Peyer's patch (tissue), 4 donors: Measurements from ENCODE around the gene NTN1. TPM values are rescaled to one million over a fixed set of nuclear protein-coding genes. Genes with fewer than 3 reads are reported as not detected.

Experiments used
- DNase-seq, 3 donors: peaks; one replicate each; pipeline ENCODE4 v3.0.0-alpha.2; 2017 to 2019
- H3K27ac ChIP-seq, 4 donors: fragments of 200-600 bp; sonication (generic); one replicate each; pipeline ENCODE4 v1.5.1; 2016 to 2019
- H3K27me3 ChIP-seq, 2 donors: fragments of 200-600 bp; sonication (generic); one replicate each; pipeline ENCODE4 v1.5.1; 2019
- H3K36me3 ChIP-seq, 3 donors: fragments of 200-600 bp; sonication (generic); one replicate each; pipeline ENCODE4 v1.5.1; 2016 to 2019
- H3K4me1 ChIP-seq, 4 donors: fragments of 200-600 bp; sonication (generic); one replicate each; pipeline ENCODE4 v1.5.1; 2016 to 2019
- H3K4me3 ChIP-seq, 4 donors: fragments of 200-600 bp; sonication (generic); 1 replicate in 3 of 4; 2 replicates in 1 of 4; pipeline ENCODE4 v1.5.1; 2016 to 2019; ENCODE audit warnings: mild to moderate bottlenecking in 1 of 4
- H3K9me3 ChIP-seq, 4 donors: fragments of 200-600 bp; sonication (generic); one replicate each; pipeline ENCODE4 v1.5.1; 2016 to 2019; ENCODE audit warnings: mild to moderate bottlenecking in 1 of 4
- CTCF ChIP-seq, 6 experiments: fragments of 450-650 bp in 4 of 6; fragments of 200-600 bp in 2 of 6; sonication (generic) in 1 of 6; IDR thresholded peaks; one replicate each; pipeline ENCODE4 v1.5.1; 2017 to 2019; ENCODE audit warnings: antibody characterized with exemption in 6 of 6, mild to moderate bottlenecking in 3 of 6, moderate library complexity in 1 of 6
- POLR2A ChIP-seq, 2 donors: fragments of 450-650 bp; IDR thresholded peaks; one replicate each; pipeline ENCODE4 v1.5.1; 2017; ENCODE audit warnings: antibody characterized with exemption in 2 of 2, mild to moderate bottlenecking in 2 of 2, moderate library complexity in 2 of 2
- total RNA-seq, 4 donors: library from RNA; depleted of rRNA; stranded (reverse); fragments of >200 nt; gene quantifications; one replicate each; pipeline ENCODE4 v1.1.0, GENCODE V29; 2016

NTN1 gene
- total RNA-seq, 4 donors from 2014 or later = 4.0 to 17.3 (median 10.9) TPM

DNA sequence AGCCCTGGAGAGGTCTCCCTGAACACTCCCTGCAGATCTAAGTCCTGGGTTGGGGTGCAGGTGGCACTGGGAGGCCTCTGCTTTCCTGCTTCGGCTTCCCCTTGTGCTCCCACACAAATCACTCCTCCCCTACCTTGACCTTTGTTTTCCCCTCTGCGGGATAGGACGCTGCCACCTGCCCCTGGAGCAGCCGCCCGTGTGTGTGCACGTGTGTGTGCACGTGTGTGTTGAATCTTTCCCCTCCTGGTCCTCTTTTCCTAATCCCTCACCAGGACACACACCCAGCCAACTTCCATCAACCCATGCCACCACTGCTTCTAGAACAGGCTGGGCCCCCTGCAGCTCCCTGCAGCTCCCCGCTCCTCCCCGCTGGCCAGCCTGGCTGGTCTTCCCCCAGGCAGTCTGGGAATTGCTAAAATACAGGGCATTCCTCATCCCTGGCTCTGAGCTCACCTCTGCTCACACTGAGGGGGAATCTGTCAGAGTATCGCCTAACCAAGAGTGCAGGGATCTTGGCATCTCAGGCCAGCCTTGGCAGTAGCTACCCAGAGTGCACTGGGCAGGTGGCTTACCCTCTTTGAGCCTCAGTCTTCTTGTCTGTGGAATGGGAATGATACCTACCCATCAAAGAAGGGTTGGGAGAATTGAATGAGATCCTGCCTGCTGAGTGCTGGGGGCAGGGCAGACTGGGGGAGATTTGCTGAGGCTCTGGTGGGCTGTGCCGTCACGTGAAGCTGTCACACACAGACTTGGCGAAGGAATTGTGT lies 198.5 kb downstream of the NTN1 start:
- H3K27me3 ChIP-seq = no peaks in the 10 kb centered on the region
- no peaks in the 10 kb centered on the region for H3K4me1 ChIP-seq
- DNase-seq = no peak
- no peak overlapping the region for H3K27ac ChIP-seq
- TF ChIP-seq POLR2A (IDR thresholded peaks at IDR 0.05) (no peak), CTCF (IDR thresholded peaks at IDR 0.05) (no peak)
- no peak overlapping the region for H3K4me3 ChIP-seq
- peaks cover 0 to 8% (median 0%) of the 10 kb centered on the region in 4 donors for H3K9me3 ChIP-seq
- no peaks in the 10 kb centered on the region for H3K36me3 ChIP-seq

- no peaks in the 10 kb centered on the region for H3K4me1 ChIP-seq
- DNase-seq = no peak
- peaks cover 0 to 8% (median 0%) of the 10 kb centered on the region in 4 donors for H3K9me3 ChIP-seq
- H3K4me3 ChIP-seq = no peak overlapping the region
- no peaks in the 10 kb centered on the region for H3K36me3 ChIP-seq
- H3K27me3 ChIP-seq = no peaks in the 10 kb centered on the region
- no peak for TF ChIP-seq POLR2A (IDR thresholded peaks at IDR 0.05)
- H3K27ac ChIP-seq = no peak overlapping the region
These were observed 199.3 kb downstream of the NTN1 start for GRCh38 chr17:9220398-9221146.

DNA sequence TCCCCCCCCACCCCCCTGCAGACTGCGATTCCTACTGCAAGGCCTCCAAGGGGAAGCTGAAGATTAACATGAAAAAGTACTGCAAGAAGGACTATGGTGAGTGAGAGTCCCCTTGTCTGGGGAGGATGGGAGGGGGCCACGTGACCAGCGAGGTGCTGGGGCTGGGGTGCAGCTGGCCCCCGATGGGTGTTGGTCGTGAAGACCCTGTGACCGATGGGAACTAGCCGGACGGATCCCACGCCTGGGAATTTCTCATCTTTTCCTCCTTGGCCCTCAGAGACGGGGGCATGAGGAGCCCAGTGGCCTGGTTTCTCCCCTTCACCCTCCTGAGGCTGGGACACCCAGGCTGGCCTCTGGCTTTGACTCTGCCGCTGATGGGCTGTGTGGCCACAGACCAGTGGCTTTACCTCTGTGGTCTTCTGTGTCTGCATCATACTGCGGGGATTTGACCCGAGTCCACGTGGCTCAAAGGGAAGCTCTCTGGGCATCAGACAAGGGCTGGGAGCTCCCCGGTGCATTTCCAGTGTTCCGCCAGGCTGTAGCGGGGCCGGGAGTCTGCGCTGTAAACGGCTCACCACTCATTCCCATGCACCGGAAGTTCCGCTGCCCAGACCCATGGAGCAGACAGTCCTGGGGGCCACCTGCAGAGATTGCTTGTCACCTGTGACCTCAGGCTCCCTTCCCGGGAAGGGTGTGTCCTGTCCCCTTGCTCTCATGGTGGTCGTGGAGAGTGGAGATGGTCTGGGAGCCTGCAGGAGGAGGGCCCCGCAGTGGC lies 200.0 kb downstream of the NTN1 start:
- Histone ChIP-seq H3K4me1 (no peaks in the 10 kb centered on the region), H3K27me3 (no peaks in the 10 kb centered on the region), H3K36me3 (no peaks in the 10 kb centered on the region), H3K9me3 (peaks cover 0 to under 1% (median 0%) of the 10 kb centered on the region in 4 donors), H3K27ac (no peak overlapping the region), H3K4me3 (no peak overlapping the region)
- no peak for DNase-seq
- TF ChIP-seq CTCF (IDR thresholded peaks at IDR 0.05) (no peak), POLR2A (IDR thresholded peaks at IDR 0.05) (no peak)

DNA sequence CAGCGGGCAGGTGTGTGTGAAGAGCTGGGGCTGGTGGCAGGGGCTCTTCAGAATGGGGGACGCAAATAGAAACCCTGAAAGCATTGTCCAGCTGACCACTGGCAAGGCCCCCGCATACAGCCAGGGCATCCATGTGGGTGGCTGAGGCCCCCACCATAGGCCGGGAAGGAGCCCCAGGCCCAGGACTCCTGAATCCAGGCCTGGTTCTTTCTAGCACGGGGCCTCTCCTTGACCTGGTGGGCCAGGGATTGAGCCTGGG lies 200.5 kb downstream of the NTN1 start:
- no peak overlapping the region for H3K27ac ChIP-seq
- H3K9me3 ChIP-seq = no peaks in the 10 kb centered on the region
- no peak for DNase-seq
- H3K4me1 ChIP-seq = no peaks in the 10 kb centered on the region
- H3K4me3 ChIP-seq = no peak overlapping the region
- no peaks in the 10 kb centered on the region for H3K36me3 ChIP-seq
- no peaks in the 10 kb centered on the region for H3K27me3 ChIP-seq
- TF ChIP-seq CTCF (IDR thresholded peaks at IDR 0.05) = no peak

GRCh38 chr17:9223531-9223930 lies 202.2 kb downstream of the NTN1 start:
- Histone ChIP-seq H3K4me1 (no peaks in the 10 kb centered on the region), H3K4me3 (no peak overlapping the region), H3K36me3 (no peaks in the 10 kb centered on the region), H3K9me3 (no peaks in the 10 kb centered on the region), H3K27me3 (no peaks in the 10 kb centered on the region), H3K27ac (no peak overlapping the region)
- DNase-seq = no peak
- TF ChIP-seq POLR2A (IDR thresholded peaks at IDR 0.05) (no peak), CTCF (IDR thresholded peaks at IDR 0.05) (no peak)

GRCh38 chr17:9224485-9224884 lies 203.2 kb downstream of the NTN1 start:
- Histone ChIP-seq H3K36me3 (no peaks in the 10 kb centered on the region), H3K4me1 (no peaks in the 10 kb centered on the region), H3K9me3 (no peaks in the 10 kb centered on the region), H3K27ac (no peak overlapping the region), H3K27me3 (no peaks in the 10 kb centered on the region), H3K4me3 (no peak overlapping the region)
- no peak for DNase-seq
- no peak for TF ChIP-seq POLR2A (IDR thresholded peaks at IDR 0.05)
- no peak for TF ChIP-seq CTCF (IDR thresholded peaks at IDR 0.05)
